ENCODE data around the gene ADGRB2.

DNA sequence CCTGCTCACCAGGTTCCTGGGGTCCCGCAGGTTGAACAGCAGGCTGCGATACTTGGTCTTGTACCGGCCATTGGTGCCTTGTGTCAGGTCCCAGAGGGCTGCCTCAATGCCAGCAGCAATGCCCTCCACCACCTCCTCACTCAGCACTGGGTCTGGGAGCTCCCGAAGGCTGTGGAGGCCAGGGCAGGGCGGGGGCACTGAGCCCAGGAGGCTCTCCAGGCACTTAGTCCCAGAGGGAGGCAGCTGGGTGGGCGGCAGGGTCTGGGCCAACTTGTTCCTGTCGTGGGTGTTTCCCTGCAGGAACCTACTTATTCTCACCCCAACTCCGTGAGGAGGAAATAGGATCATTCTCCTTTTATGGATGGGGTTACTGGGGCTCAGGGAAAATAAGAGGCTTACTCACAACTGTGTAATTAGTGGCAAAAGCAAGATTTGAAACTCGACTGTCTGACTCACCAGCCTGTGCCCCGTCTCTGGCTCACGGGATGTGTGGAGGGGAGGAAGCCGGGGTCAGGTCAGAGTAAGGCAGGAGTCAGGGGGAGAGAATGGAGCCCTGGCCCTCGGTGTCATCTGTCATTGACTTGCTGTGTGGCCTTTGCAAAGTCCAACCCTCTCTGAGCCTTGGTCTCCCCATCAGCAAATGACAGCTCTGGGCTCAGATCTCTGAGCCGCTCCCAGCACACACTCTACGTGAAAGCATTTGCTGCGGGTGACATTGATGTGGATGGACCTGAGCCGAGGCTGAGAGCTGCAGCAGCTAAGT lies 34.5 kb upstream of the ADGRB2 start:
- TF ChIP-seq, protein P1, sequence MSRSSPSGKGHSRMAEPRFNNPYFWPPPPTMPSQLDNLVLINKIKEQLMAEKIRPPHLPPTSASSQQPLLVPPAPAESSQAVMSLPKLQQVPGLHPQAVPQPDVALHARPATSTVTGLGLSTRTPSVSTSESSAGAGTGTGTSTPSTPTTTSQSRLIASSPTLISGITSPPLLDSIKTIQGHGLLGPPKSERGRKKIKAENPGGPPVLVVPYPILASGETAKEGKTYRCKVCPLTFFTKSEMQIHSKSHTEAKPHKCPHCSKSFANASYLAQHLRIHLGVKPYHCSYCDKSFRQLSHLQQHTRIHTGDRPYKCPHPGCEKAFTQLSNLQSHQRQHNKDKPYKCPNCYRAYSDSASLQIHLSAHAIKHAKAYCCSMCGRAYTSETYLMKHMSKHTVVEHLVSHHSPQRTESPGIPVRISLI (tag by site-specific recombination; IDR thresholded peaks at IDR 0.05): no peak
- TF ChIP-seq TCF7L2 (IDR thresholded peaks at IDR 0.05; ENCODE audit: borderline replicate concordance, low read depth, low read length): no peak
- no peak for TF ChIP-seq ZNF830 (tag by site-specific recombination; IDR thresholded peaks at IDR 0.05; ENCODE audit: low read depth)
- TF ChIP-seq, protein P2, sequence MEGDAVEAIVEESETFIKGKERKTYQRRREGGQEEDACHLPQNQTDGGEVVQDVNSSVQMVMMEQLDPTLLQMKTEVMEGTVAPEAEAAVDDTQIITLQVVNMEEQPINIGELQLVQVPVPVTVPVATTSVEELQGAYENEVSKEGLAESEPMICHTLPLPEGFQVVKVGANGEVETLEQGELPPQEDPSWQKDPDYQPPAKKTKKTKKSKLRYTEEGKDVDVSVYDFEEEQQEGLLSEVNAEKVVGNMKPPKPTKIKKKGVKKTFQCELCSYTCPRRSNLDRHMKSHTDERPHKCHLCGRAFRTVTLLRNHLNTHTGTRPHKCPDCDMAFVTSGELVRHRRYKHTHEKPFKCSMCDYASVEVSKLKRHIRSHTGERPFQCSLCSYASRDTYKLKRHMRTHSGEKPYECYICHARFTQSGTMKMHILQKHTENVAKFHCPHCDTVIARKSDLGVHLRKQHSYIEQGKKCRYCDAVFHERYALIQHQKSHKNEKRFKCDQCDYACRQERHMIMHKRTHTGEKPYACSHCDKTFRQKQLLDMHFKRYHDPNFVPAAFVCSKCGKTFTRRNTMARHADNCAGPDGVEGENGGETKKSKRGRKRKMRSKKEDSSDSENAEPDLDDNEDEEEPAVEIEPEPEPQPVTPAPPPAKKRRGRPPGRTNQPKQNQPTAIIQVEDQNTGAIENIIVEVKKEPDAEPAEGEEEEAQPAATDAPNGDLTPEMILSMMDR (tag by site-specific recombination; IDR thresholded peaks at IDR 0.05): no peak
- no peak for TF ChIP-seq ZSCAN30 (tag by site-specific recombination; IDR thresholded peaks at IDR 0.05)
- no peak for TF ChIP-seq KLF1 (tag by site-specific recombination; IDR thresholded peaks at IDR 0.05)
- no peak for TF ChIP-seq ZNF324 (tag by site-specific recombination; IDR thresholded peaks at IDR 0.05)
- TF ChIP-seq ZNF155 (tag by site-specific recombination; IDR thresholded peaks at IDR 0.05): no peak
- TF ChIP-seq ZBTB7A (tag by site-specific recombination; IDR thresholded peaks at IDR 0.05; ENCODE audit: low read depth): no peak
- TF ChIP-seq ZNF600 (tag by site-specific recombination; IDR thresholded peaks at IDR 0.05): no peak
- TF ChIP-seq, protein P3, sequence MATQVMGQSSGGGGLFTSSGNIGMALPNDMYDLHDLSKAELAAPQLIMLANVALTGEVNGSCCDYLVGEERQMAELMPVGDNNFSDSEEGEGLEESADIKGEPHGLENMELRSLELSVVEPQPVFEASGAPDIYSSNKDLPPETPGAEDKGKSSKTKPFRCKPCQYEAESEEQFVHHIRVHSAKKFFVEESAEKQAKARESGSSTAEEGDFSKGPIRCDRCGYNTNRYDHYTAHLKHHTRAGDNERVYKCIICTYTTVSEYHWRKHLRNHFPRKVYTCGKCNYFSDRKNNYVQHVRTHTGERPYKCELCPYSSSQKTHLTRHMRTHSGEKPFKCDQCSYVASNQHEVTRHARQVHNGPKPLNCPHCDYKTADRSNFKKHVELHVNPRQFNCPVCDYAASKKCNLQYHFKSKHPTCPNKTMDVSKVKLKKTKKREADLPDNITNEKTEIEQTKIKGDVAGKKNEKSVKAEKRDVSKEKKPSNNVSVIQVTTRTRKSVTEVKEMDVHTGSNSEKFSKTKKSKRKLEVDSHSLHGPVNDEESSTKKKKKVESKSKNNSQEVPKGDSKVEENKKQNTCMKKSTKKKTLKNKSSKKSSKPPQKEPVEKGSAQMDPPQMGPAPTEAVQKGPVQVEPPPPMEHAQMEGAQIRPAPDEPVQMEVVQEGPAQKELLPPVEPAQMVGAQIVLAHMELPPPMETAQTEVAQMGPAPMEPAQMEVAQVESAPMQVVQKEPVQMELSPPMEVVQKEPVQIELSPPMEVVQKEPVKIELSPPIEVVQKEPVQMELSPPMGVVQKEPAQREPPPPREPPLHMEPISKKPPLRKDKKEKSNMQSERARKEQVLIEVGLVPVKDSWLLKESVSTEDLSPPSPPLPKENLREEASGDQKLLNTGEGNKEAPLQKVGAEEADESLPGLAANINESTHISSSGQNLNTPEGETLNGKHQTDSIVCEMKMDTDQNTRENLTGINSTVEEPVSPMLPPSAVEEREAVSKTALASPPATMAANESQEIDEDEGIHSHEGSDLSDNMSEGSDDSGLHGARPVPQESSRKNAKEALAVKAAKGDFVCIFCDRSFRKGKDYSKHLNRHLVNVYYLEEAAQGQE (tag by site-specific recombination; IDR thresholded peaks at IDR 0.05): no peak
- no peak for TF ChIP-seq ZNF37A (tag by site-specific recombination; IDR thresholded peaks at IDR 0.05)
